Kidney capillary endothelial cell (primary cell): ENCODE data around the gene KCNMA1.
"Not testable (repeated sequence)": the region's sequence is repeated elsewhere in the genome, so short reads cannot be mapped to it uniquely, and the experiment has no call there.

Source experiments
- DNase-seq: peaks from one replicate; pipeline ENCODE4 v3.0.0-alpha.2; 2018; ENCODE audit warnings: low spot score

The KCNMA1 gene

DNA sequence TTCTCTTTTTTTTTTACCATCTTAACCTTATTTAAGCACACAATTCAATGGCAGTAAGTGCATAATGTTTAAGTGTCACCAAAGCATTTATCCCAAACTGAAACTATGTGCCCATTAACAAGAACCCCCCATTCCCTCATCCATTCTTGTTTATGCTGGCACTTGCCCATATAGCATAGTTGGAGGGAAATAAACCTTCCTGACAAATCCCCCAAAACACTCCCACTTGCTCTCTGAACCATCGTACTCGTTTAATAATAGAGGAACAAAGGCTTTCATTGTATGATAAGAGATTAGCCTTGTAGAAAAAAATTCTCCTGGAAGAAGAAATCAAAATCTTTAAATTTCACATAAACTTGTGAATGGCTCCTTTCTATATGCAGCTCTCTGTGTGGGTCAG is 26.4 kb upstream of the KCNMA1 start:
- DNase-seq = no peak

GRCh38 chr10:77661674-77662073 is 24.1 kb upstream of the KCNMA1 start:
- DNase-seq = no peak

DNA sequence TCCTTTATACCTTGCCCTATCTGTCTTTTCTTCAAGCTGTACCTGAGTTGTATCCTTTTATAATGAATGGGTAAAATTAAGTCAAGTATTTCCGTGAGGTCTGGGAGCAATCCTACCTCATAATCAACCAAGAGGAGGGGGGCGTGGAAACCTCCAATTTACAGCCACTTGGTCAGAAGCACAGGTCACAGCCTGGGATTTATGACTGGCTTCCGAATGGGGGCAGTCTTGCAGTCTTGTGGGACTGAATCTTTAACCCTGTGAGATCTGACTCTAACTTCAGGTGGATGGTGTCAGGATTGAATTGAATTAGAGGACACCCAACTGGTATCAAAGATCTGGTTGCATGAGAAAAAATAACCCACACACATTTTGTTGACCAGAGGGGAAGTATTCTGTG is 23.5 kb upstream of the KCNMA1 start:
- no peak for DNase-seq

GRCh38 chr10:77659046-77659670 is 21.6 kb upstream of the KCNMA1 start:
- DNase-seq = not testable (repeated sequence)

DNA sequence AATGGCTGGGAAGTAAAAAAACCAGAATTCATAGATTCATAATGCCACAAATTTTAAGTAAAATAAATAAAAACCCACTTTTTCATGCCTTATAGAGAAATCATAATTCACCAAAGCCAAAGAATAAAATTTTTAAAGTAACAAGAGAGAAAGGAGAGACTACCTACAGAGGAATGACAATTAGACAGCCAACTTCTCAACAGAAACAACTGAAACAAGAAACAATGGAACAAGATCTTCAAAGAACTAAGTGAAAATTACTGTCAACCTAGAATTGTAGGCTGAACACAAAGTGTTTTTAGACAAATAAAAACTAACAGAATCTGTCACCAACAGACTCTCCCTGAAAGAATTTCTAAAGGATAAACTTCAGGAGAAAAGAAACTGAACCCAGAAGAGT is 15.6 kb upstream of the KCNMA1 start:
- no peak for DNase-seq

- no peak for DNase-seq
Measured at GRCh38 chr10:77649333-77650331, 12.0 kb upstream of the KCNMA1 start.

DNA sequence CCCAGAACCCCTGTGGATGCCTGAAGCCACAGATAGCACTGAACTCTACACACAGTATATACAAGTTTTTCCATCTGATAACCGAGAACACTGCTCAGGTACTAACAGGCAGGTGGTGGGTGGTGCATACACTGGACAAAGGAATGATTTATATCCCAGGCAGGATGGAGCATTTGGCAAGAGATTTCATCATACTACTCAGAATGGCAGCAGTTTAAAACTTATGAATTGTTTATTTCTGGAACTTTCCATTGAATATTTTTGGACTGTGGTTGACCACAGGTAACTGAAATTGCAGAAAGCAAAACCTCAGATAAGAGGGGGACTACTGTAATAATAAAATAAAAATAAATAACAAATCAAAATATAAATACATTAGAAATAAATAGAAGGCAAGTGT is 10.9 kb upstream of the KCNMA1 start:
- no peak for DNase-seq

GRCh38 chr10:77647543-77648293 is 10.1 kb upstream of the KCNMA1 start:
- no peak for DNase-seq

GRCh38 chr10:77644557-77645243 is 7.1 kb upstream of the KCNMA1 start:
- DNase-seq = no peak

- DNase-seq = peak; percentile 72
Measured at GRCh38 chr10:77643795-77644468, 6.3 kb upstream of the KCNMA1 start.

GRCh38 chr10:77641788-77642397 is 4.3 kb upstream of the KCNMA1 start:
- peak; percentile 76 for DNase-seq

- DNase-seq = no peak
Measured at GRCh38 chr10:77641344-77641743, 3.7 kb upstream of the KCNMA1 start.

- no peak for DNase-seq
Measured at GRCh38 chr10:77640167-77640566, 2.6 kb upstream of the KCNMA1 start.

GRCh38 chr10:77639756-77640155 is 2.1 kb upstream of the KCNMA1 start:
- no peak for DNase-seq

- DNase-seq = no peak
Measured at GRCh38 chr10:77638321-77639101, 903 bp upstream of the KCNMA1 start.

DNA sequence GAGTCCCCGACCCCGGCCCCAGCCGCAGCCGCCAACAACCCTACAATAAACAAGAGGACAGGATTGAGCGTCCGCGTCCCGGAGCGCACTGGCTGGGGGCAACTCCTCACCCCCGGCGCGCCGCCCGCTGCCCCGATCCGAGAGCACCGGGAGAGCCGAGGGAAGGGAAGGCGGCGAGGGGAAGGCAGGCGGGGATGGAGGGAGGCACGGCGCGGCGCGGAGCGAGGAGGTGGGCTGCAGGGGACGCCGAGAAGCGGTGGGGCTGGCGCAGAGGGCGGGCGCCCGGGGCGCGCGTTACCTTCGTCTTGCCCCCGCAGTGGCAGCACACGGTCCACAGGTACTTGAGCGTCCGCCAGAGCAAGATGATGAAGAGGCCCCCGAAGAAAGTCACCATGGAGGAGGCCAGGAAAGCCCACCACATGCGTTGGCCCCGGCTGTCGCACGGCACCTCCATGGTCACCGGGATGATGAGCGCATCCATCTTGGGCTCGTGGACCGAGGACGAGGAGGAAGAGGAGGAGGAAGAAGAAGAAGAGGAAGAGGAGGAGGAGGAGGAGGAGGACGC is 559 bp downstream of the KCNMA1 start:
- DNase-seq = no peak

DNA sequence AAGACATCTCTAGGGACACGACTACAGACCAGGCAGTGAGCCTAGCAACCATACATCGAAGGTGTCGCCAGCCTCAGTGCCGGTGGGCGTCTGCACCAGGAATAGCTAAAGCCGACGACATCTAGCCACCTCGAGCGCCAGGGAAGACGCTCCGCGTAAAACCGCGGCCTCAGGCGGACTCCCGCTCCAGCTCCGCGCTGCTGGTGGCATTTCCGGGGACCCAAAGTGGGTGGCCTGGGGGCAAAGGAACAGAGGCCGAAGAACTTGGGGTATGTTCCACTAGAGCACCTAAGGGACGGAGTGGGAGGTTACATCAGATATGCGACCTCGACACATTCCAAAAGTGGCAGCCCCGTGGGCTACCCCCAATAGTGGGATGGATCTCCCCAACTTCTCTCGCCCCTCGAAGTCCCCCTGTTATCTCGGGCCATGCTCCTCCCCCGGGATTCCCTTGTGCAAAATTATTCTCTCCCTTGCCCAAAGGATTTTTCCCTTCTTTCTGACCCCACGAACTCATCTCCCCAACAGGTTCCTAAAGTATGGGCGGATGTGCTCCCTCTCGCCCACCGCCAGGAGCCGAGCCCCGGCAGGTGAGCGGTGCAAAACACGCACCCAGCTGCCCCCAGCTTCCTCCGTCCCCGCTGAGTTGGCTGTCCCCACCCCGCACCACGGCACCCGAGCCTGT is 1.2 kb downstream of the KCNMA1 start:
- DNase-seq = no peak

DNA sequence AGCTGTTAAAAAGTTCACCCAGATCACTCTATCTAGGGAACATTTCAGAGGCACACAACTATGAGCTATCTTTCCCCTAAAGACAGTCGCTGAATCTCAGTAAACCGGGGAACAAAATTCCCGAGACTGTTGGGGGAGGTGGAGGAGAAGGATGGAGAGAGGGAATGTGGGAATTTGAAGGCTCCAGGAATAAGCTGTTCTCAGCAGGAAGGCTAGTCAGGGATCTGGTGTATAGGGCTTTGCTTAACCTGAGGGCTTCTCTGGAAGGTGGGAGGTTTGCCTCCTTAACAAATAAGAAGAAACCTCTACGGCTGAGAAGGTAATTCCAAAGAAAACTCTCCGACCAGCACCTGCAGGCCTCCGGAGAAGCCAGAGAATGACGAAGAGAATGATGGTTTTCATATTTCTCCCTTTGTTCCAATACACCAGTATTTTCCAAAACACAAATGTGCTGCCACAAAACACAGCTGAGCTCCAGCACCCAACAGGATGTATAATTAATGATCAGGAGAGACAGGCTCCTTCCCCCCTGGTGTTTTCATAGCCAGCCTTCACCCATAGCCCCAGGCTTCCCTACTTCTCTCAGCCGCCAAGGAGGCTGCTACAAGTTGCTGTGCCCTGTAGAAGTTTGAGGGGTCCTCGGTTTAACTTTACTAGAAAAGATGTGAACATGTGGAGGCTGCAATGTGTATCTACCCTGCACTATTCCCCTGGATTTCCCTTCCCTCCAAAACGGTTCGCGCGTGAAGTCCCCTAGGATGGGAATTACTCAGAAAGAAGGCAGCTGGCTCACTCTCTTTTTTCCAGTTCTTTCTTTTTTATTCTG is 2.0 kb downstream of the KCNMA1 start:
- no peak for DNase-seq
